PC-3 (cell line): ENCODE results near the gene TNFRSF25.

Source experiments
- CTCF ChIP-seq: fragments of 300-600 bp; sonication (generic); conservative IDR thresholded peaks from 2 replicates; pipeline ENCODE4 v1.5.1; 2017; ENCODE audit warnings: antibody characterized with exemption, low read depth, mild to moderate bottlenecking, low read length
- EZH2 ChIP-seq: fragments of 300-600 bp; sonication (generic); IDR thresholded peaks from one replicate; pipeline ENCODE4 v1.6.1; 2017; ENCODE audit warnings: antibody characterized with exemption, mild to moderate bottlenecking, low read length; ENCODE audit not compliant: unreplicated experiment
- EZH2phosphoT487 ChIP-seq: fragments of 300-600 bp; sonication (generic); IDR thresholded peaks from 2 replicates; pipeline ENCODE4 v1.6.1; 2018; ENCODE audit warnings: mild to moderate bottlenecking, antibody characterized with exemption, low read length, borderline replicate concordance

- TF ChIP-seq EZH2phosphoT487: no peak
- no peak for TF ChIP-seq CTCF
- TF ChIP-seq EZH2: no peak
These were observed 32.0 kb upstream of the TNFRSF25 start for GRCh38 chr1:6497867-6498575.
